Measurements from ENCODE around the gene CCDC141. TPM values are rescaled to one million over a fixed set of nuclear protein-coding genes. Genes with fewer than 3 reads are reported as not detected.

CCDC141 gene
- polyA plus RNA-seq, 1 donor from 2014 or later = 0.27 TPM

DNA sequence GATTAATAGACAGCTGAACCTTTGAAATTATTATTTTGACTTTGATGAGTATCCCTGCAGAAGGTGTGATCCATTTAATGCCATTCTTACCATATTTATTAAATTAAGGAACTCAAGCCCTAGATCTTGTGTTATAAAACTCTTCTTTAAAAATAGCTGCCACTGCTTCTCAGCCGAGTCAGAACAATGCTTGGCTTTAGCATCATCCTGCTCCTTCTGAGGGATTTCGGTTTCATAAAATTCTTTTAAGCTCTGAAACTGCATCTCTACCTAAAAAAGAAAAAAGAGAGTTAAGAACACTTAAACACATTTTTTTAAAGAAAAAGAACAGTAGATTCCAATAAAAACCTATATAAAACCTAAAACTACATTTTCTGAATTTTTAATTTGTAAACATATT is 172.1 kb downstream of the CCDC141 start:
- TF ChIP-seq EZH2 (IDR thresholded peaks at IDR 0.05; ENCODE audit: borderline replicate concordance, insufficient read depth, low read length, poor library complexity, severe bottlenecking) (no peak), TAF1 (IDR thresholded peaks at IDR 0.05; ENCODE audit: low read depth) (no peak), POLR2AphosphoS5 (IDR thresholded peaks at IDR 0.05) (no peak), RAD21 (conservative IDR thresholded peaks at IDR 0.05) (no peak), SMC3 (conservative IDR thresholded peaks at IDR 0.05; ENCODE audit: poor library complexity) (no peak), CTCF (IDR thresholded peaks at IDR 0.05; ENCODE audit: poor library complexity, severe bottlenecking) (no peak), MXI1 (conservative IDR thresholded peaks at IDR 0.05; ENCODE audit: poor library complexity, severe bottlenecking) (no peak), EP300 (conservative IDR thresholded peaks at IDR 0.05; ENCODE audit: poor library complexity, severe bottlenecking) (no peak)
- TF ChIP-seq, protein P1, sequence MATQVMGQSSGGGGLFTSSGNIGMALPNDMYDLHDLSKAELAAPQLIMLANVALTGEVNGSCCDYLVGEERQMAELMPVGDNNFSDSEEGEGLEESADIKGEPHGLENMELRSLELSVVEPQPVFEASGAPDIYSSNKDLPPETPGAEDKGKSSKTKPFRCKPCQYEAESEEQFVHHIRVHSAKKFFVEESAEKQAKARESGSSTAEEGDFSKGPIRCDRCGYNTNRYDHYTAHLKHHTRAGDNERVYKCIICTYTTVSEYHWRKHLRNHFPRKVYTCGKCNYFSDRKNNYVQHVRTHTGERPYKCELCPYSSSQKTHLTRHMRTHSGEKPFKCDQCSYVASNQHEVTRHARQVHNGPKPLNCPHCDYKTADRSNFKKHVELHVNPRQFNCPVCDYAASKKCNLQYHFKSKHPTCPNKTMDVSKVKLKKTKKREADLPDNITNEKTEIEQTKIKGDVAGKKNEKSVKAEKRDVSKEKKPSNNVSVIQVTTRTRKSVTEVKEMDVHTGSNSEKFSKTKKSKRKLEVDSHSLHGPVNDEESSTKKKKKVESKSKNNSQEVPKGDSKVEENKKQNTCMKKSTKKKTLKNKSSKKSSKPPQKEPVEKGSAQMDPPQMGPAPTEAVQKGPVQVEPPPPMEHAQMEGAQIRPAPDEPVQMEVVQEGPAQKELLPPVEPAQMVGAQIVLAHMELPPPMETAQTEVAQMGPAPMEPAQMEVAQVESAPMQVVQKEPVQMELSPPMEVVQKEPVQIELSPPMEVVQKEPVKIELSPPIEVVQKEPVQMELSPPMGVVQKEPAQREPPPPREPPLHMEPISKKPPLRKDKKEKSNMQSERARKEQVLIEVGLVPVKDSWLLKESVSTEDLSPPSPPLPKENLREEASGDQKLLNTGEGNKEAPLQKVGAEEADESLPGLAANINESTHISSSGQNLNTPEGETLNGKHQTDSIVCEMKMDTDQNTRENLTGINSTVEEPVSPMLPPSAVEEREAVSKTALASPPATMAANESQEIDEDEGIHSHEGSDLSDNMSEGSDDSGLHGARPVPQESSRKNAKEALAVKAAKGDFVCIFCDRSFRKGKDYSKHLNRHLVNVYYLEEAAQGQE (IDR thresholded peaks at IDR 0.05; ENCODE audit: borderline replicate concordance) = no peak
- no peak overlapping the region for H3K4me2 ChIP-seq (ENCODE audit: low read length)
- H3F3A ChIP-seq (ENCODE audit: insufficient read depth, low read length, poor library complexity, severe bottlenecking) = peaks cover 7% of the 10 kb centered on the region

GRCh38 chr2:178874529-178875240 is 175.3 kb downstream of the CCDC141 start:
- no peak overlapping the region for H3K4me3 ChIP-seq (ENCODE audit: low read length)
- no peaks in the 10 kb centered on the region for H3K36me3 ChIP-seq (ENCODE audit: insufficient read depth, low read length)
- no peaks in the 10 kb centered on the region for H3K79me2 ChIP-seq (replicated peaks; ENCODE audit: insufficient read depth, low read length)
- no peaks in the 10 kb centered on the region for H3K9me2 ChIP-seq (ENCODE audit: insufficient read depth, low read length)
- H3K27ac ChIP-seq (ENCODE audit: low read length) = no peak overlapping the region
- H3F3A ChIP-seq (ENCODE audit: insufficient read depth, low read length, poor library complexity, severe bottlenecking) = peaks cover 7% of the 10 kb centered on the region
- no peaks in the 10 kb centered on the region for H4K20me1 ChIP-seq (ENCODE audit: insufficient read depth)
- H3K9ac ChIP-seq (ENCODE audit: low read length) = no peak overlapping the region
- TF ChIP-seq RAD21 (conservative IDR thresholded peaks at IDR 0.05) = no peak
- no peak for TF ChIP-seq TAF1 (IDR thresholded peaks at IDR 0.05; ENCODE audit: low read depth)
- no peak overlapping the region for H2AFZ ChIP-seq (ENCODE audit: low read depth, low read length)
- no peaks in the 10 kb centered on the region for H3K9me3 ChIP-seq (ENCODE audit: low read length)
- H3K27me3 ChIP-seq (ENCODE audit: insufficient read depth, low read depth, low read length) = no peaks in the 10 kb centered on the region
- H3K4me2 ChIP-seq (ENCODE audit: low read length) = no peak overlapping the region

More for the DNA sequence above, 172.1 kb downstream of the CCDC141 start:
- Histone ChIP-seq H3K27ac (ENCODE audit: low read length) (no peak overlapping the region), H3K9me2 (ENCODE audit: insufficient read depth, low read length) (no peaks in the 10 kb centered on the region), H4K20me1 (ENCODE audit: insufficient read depth) (no peaks in the 10 kb centered on the region), H3K9ac (ENCODE audit: low read length) (no peak overlapping the region), H3K4me3 (ENCODE audit: low read length) (no peak overlapping the region), H3K36me3 (ENCODE audit: insufficient read depth, low read length) (no peaks in the 10 kb centered on the region), H3K79me2 (replicated peaks; ENCODE audit: insufficient read depth, low read length) (no peaks in the 10 kb centered on the region), H3K27me3 (ENCODE audit: insufficient read depth, low read depth, low read length) (no peaks in the 10 kb centered on the region), H2AFZ (ENCODE audit: low read depth, low read length) (no peak overlapping the region), H3K9me3 (ENCODE audit: low read length) (no peaks in the 10 kb centered on the region)

All from neural cell (in vitro differentiated cells).